HG03095 (cell line): ENCODE results near the gene CNTF.

ENCODE experiments used
- ATAC-seq: cut with Tn5 transposase; IDR thresholded peaks from one replicate; pipeline ENCODE4 v1.9.1; 2021; ENCODE audit warnings: moderate library complexity; ENCODE audit not compliant: unreplicated experiment

CNTF gene

DNA sequence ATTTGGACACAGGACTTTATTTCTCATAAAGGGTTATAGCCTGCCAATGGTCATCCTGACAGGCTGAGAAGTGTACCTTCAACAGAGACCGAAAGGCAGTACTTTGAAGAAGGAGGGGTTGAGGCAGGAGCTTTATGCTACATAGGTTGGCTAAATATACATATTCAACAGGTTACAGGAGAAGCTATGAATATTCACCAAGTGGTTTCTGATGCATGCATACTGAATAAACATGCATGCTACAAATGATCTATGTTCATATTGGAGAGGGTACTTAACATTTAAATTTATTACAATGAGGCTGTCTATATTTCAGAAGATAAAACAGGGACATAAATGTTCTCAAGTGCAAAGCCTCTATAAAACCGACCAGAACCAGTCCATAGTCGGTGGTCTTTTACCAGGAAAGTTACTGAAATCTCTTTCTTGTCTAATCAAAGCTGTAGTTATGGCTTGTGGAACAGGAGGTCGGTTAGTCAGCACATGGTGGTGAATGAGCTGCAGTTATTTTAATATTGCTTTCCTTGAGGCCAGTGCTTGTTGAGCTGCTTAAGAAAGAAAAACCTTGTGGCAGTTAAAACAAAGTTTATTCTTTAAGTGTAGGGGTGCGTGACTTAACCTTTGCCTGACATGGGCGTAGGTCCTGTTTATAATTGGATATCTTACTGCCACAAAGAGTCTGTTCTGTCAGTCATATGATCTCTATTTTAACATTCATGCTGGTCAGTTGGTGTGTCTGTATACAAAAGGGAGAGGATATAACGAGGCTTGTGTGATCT, 19.5 kb downstream of the CNTF start:
- no peak for ATAC-seq

DNA sequence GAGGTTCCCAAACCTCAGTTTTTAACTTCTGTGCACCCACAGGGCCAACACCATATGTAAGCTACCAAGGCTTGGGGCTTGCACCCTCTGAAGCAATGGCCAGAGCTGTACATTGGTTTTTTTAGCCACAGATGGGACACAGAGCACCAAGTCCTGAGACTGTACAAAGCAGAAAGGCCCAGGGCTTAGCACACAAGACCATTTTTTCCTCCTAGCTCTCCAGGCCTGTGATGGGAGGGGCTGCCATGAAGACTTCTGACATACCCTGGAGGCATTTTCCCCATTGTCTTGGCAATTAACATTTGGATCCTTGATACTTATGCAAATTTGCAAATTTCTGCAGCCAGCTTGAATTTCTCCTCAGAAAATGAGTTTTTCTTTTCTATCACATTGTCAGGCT, 23.4 kb downstream of the CNTF start:
- ATAC-seq, result no peak

DNA sequence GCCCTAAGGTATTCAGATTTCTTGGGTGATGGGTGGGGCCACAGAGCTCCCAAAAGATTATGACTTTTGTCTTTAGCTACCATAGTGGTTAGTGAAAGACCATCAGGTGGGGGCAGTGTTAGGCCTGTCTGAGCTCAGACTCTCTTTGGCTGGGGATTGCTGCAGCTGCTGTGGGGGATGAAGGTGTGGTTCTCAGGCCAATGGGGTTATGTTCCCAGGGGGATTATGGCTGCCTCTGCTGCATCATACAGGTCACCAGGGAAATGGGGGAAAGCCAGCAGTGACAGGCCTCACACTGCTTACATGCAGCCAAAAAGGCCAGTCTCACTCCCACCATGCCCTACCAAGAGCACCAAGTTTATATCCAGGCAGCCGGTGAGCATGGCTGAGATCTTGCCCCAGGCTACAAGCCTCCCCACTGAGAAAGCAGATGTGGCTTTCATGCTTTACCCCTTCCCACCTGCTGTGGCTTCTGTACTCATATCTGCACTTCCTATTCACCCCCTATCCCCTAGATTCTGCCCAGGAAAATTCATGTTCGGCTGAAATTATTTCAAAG, 24.8 kb downstream of the CNTF start:
- ATAC-seq, result peak; percentile 90

DNA sequence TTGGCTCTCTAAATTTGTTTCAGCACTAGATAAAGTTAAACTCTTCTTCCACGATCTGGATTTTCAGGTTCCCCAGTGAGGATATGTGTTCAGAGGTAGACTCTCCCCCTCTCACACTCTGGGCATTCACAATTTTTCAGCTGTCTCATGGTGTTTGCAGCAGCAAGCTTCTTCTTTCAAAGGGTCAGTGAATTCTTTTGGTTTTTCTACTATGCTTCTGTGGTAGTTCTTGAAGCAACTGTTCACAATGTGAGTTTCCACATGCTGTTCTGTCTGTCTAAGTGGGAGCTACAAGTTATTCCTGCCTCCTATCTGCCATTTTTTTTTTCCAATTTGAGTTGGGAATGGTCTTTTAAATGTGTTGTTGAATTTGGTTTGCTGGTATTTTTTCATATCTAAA, 25.4 kb downstream of the CNTF start:
- ATAC-seq, result peak; percentile 8

DNA sequence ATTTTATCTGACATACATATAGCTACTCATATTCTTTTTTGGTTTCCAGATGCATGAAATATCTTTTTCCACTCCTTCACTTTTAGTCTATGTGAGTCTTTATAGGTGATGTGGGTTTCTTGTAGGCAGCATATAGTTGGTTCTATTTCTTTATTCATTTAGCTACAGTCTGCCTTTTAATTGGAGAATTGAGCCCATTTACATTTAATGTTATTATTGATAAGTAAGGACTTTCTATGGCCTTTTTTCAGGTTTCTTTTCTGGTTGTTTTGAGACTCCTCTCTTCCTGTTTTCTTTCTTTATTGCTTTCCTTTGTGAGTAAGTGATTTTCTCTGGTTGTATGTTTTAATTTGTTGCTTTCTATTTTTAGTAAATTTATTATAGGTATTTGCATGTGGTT, 27.2 kb downstream of the CNTF start:
- ATAC-seq, result no peak

DNA sequence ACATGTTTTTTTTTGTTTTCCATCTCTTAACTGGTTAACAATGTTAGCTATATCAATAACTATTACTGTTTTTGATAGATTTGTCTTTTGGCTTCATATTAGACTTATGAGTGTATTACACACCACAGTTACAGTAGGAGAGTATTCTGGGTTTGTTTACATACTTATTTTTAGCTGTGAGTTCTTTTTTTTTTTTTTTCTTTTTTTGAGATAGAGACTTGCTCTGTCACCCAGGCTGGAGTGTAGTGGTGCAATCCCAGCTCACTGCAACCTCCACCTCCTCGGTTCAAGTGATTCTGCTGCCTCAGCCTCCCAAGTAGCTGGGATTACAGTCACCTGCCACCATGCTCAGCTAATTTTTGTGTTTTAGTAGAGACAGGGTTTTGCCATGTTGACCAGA, 28.0 kb downstream of the CNTF start:
- no peak for ATAC-seq

DNA sequence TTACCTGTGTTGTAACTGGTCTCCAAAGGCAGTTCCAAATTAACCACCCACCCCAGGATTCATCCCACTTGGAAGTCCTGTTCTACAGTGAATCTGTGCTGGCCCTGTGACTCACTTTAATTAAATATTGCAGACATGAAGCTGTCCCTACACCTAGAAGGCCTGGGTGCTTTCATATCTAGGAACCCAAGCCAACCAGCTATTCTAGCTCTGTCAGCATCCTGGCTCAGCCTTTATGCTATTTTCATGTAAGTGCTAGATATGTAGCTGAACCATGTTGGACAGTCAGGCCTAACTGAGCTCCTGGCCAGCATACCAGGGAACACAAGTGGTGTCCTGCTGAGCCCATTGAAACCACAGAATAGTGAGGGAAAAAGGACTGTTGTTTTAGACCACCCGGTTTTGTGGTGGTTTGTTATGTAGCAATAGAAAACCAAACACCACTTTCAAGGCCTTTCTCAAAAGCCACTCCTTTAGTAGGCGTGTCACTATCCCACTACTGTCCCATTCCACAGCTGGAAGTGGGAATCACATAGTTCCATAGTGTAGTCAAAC, 30.3 kb downstream of the CNTF start:
- ATAC-seq, result no peak

DNA sequence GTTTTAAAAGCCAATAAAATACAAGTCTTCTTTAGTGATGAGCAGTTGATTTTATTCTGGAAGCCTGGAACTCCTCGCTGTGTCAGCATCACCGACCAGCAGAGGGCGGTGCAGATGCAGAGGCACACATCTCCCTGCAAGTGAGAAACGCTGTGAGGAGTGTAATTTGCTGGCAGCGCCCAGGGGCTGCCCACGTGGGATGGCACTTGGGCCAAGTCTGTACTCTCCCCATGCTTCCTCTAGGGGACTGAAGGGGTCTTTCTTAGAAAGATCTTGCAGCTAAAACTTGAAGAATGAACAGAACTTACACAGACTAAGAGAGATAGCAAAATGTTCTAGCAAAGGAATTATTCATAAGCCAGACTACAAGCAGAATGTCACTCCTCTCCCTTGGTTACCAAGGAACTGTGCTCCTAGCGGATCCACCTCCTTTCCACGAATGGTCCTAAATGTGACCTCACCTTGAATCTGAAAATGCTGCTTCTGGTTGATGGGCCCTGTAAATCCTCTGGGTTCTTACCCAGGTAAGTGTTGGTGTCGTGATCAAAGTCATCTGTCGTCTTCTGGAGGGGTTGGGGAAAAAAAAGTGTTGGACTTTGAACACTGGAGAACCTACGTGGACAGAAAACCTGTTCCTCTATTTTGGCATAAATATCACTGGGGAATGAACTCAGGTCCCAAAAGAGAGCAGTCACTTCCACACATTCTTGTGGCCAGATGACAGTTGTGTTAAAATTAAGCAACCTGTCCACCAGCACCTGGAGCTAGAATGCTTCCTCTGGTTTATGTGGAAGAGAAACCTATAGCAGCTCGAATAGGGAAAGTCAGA, 31.8 kb downstream of the CNTF start:
- ATAC-seq, result peak; percentile 66

DNA sequence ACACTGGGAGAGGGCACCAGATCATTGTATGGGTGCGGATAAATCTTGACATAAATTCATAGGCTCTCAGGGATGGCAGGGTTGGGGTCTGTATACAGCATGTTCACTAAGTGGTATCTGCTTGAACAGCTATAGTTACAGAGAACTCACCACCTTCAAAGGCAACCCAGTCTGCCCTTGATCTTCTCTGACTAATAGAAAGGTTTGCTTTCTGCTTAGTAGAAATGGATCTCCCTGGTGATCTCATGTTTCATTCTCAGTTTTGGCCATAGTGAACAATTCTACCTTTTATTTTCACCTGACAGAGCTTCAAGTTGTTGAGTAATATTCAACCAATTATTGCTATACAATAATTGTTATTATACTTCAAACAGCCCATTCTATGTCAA, 32.4 kb downstream of the CNTF start:
- ATAC-seq, result peak; percentile 47

DNA sequence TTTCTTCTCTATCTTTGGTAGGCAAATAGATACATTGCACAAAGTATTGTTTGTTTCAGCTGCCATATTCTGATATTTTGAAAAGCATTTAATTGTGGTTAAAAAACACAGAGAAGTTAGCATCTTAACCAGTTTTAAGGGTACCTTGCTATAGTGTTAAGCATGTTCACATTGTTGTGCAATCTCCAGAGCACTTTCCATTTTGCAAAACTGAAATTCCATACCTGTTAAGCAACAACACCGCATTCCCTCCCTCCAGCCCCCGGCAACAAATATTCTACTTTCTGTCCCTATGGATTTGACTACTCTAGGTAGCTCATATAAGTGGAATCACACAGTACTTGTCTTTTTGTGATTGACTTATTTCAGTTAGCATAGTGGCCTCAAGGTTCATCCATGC, 33.9 kb downstream of the CNTF start:
- no peak for ATAC-seq

DNA sequence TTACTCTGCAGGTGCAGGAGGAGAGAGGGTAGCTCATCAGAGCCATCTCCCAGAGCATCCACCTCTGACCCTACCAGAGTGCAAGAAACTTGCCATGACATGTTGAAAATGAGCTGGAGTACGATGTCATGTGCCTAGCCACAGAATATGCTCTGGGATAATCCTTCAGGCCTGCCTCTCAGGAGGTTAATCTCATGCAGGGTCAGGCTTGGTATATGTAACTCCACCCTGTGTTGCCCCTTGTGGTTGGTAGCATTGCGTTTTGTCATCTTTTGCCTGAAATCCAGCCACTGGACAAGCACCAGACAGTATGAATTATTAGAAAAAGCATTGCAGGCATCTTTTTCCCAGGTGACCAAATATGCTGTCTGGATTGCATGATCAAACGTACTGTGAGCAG, 36.2 kb downstream of the CNTF start:
- ATAC-seq, result no peak

DNA sequence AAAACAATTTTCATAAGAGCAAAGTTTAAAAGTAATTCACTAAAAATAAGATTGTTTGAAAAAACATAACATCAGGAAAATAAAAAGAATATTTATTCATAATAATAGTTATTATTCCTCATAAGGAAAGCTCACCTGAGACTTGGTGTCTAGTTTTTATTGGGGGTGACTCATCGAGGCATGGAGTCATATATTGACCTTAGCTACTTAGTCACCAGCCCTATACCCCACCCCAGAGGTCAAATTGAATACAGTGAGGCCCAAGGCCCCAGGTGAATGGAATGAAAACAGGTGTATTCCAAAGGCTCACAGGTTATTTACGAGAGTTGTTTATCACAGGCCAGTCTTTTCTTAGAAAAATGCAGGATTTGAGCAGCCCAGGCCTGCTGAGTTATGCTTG, 36.9 kb downstream of the CNTF start:
- no peak for ATAC-seq

DNA sequence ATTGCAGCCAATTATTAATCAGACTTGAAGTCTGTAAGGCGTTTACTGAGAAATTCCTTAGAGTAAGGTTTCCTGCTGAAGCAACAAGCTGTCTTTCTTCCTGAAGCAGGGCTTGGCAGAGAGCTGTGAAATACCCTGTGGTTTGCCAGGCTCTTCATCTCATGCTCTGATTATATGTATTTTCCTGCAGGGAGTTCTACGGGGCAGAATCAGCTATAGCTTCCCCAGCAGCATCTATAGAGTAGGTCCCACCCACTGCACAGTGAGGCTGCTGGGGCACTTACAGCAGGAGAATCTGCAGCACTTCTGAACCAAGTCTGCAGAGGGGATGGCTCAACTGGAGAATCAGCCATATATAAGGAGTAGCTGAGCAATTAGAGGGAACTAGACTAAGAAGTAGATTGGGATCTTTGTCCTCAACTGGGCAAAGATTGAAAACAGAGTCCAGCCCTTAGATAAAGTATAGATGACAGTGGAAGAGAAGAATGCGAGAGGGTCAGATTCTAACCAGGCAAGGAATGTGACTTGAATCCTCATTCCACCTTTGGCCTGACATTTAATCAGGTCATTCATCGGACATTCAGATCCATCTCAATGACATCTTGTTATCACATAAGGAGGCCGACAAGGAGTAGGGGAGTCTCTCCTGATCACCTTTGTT, 37.6 kb downstream of the CNTF start:
- no peak for ATAC-seq

DNA sequence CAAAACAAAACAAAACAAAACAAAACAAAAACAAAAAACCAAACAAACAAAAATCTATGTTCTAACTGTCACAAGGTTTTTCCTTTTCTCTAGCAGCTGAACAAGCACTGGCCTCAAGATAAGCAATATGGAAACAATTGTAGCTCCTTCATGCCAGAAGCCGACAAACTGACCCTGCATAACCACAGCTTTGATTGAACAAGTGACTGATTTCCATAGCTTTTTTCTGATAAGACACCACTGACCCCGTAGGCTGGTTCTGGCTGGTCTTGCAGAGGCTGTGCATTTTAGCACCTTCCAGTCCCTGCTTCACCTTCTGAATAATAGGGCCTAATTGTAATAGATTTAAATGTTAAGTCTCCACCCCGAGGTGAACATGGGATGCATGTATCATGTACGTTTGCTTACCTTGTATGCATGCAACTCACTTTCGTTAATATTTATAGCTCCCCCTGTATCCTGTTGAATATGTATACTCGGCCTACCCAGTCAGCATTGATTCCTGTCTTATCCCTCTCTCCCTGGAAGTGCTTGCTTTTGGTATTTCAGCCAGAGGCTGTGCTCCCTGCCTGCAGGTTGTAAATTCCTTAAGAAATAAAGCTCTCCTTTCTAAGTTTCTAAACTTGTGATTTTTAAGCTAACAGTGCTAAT, 49.6 kb downstream of the CNTF start:
- no peak for ATAC-seq

DNA sequence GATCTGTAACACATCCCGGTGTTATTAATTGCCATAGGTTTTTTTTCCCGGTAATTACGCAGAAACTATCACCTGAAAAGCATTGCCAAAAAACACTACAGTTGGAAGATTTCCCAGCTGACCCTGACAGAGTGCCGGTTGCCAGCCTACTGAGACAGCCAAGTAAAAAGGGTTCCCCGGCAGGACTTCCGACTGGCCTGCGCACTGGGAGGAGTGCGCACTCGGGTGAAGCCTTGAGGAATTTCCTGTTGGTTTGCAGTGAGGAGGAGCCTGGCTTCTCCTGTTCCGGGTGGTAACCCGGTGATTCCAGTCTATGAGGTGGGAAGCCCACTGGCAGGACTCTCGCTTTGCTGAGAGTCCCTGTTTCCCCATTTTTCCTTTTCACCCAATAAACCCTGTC, 52.1 kb downstream of the CNTF start:
- no peak for ATAC-seq
